Esophagus squamous epithelium (tissue), 4 donors: ENCODE measurements around the gene MTG2.

ENCODE experiments used
- CTCF ChIP-seq, 6 experiments: fragments of 450-650 bp in 4 of 6; fragments of 200-600 bp in 2 of 6; sonication (generic) in 2 of 6; IDR thresholded peaks; one replicate each; pipeline ENCODE4 v1.5.1; 2016 to 2019; ENCODE audit warnings: antibody characterized with exemption in 6 of 6, mild to moderate bottlenecking in 4 of 6, moderate library complexity in 4 of 6
- POLR2A ChIP-seq, 4 donors: fragments of 450-650 bp; IDR thresholded peaks; one replicate each; pipeline ENCODE4 v1.6.1; 2017; ENCODE audit warnings: antibody characterized with exemption in 4 of 4, mild to moderate bottlenecking in 4 of 4, moderate library complexity in 3 of 4

GRCh38 chr20:62211216-62211615 lies 28.4 kb downstream of the MTG2 start:
- TF ChIP-seq CTCF (IDR thresholded peaks at IDR 0.05) = no peak
- no peak for TF ChIP-seq POLR2A (IDR thresholded peaks at IDR 0.05)
